ENCODE data around the gene ARHGAP9.

GRCh38 chr12:57497223-57498131 is 17.8 kb upstream of the ARHGAP9 start:
- TF ChIP-seq POLR2A (IDR thresholded peaks at IDR 0.05) (no peak), CTCF (IDR thresholded peaks at IDR 0.05) (no peak)
